Vagina (tissue), 2 donors: ENCODE data around the gene YES1. TPM values are rescaled to one million over a fixed set of nuclear protein-coding genes. Genes with fewer than 3 reads are reported as not detected.

Source experiments
- DNase-seq, 2 donors: peaks; one replicate each; pipeline ENCODE4 v3.0.0-alpha.2; 2017; ENCODE audit errors: extremely low spot score in 2 of 2
- H3K27ac ChIP-seq: fragments of 200-600 bp; sonication (generic); one replicate; pipeline ENCODE4 v1.5.1; 2019
- H3K27me3 ChIP-seq: fragments of 200-600 bp; sonication (generic); one replicate; pipeline ENCODE4 v1.5.1; 2019
- H3K36me3 ChIP-seq, 2 donors: fragments of 200-600 bp; sonication (generic); one replicate each; pipeline ENCODE4 v1.5.1; 2017 to 2019
- H3K4me1 ChIP-seq: fragments of 200-600 bp; sonication (generic); one replicate; pipeline ENCODE4 v1.5.1; 2019
- H3K4me3 ChIP-seq, 2 donors: fragments of 200-600 bp; sonication (generic); 1 replicate in 1 of 2; 2 replicates in 1 of 2; pipeline ENCODE4 v1.5.1; 2016 to 2019
- H3K9me3 ChIP-seq: fragments of 200-600 bp; sonication (generic); one replicate; pipeline ENCODE4 v1.5.1; 2019
- POLR2A ChIP-seq, 2 donors: fragments of 450-650 bp; IDR thresholded peaks; one replicate each; pipeline ENCODE4 v1.6.1; 2017; ENCODE audit warnings: antibody characterized with exemption in 2 of 2, mild to moderate bottlenecking in 2 of 2, moderate library complexity in 2 of 2
- POLR2AphosphoS5 ChIP-seq, 2 donors: sonication (generic); formaldehyde crosslinking; IDR thresholded peaks; one replicate each; pipeline ENCODE4 v1.9.0; 2017; ENCODE audit warnings: antibody characterized with exemption in 2 of 2, mild to moderate bottlenecking in 2 of 2, low read depth in 1 of 2; ENCODE audit not compliant: insufficient read depth in 1 of 2
- intact Hi-C: fragments of 100-400 bp; cut with DNase I; formaldehyde crosslinking; loops from one replicate; pipeline ENCODE4 v1.15.1; 2023
- total RNA-seq: library from RNA; depleted of rRNA; stranded (reverse); fragments of >200 nt; gene quantifications from one replicate; pipeline ENCODE4 v1.2.3, GENCODE V29; 2016
- TF ChIP-seq, protein P1 (sequence below), 3 experiments: fragments of 450-650 bp in 2 of 3; fragments of 200-600 bp in 1 of 3; sonication (generic) in 1 of 3; IDR thresholded peaks; one replicate each; pipeline ENCODE4 v1.5.1; 2017 to 2019; ENCODE audit warnings: antibody characterized with exemption in 3 of 3, mild to moderate bottlenecking in 2 of 3, moderate library complexity in 2 of 3

YES1 gene
- total RNA-seq, 1 donor from 2014 or later = 92.1 TPM

DNA sequence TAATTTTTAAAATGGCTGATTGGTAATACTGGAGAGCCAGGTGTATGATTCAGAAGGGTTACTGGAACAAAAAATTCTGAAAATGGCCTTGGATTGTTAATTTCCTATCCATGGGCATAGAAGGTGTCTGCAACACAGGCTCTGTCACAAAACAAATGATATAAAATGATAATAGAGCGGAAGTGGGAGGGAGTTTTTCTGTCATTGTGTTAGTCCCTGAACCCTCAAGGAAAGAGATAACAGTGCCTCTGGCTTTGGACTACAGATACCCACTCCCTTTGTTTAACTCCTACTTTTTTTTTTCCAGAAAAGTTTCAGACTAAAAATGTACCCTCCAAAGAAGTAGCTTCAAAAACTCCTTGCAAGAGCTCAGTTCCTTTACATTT is 28.0 kb upstream of the YES1 start:
- intact Hi-C loops = no loop called here
- DNase-seq = no peak
- no peak overlapping the region for H3K27ac ChIP-seq
- H3K4me3 ChIP-seq = no peak overlapping the region
- H3K9me3 ChIP-seq = no peaks in the 10 kb centered on the region
- no peaks in the 10 kb centered on the region for H3K4me1 ChIP-seq
- TF ChIP-seq POLR2A (IDR thresholded peaks at IDR 0.05) = no peak
- TF ChIP-seq, protein P1, sequence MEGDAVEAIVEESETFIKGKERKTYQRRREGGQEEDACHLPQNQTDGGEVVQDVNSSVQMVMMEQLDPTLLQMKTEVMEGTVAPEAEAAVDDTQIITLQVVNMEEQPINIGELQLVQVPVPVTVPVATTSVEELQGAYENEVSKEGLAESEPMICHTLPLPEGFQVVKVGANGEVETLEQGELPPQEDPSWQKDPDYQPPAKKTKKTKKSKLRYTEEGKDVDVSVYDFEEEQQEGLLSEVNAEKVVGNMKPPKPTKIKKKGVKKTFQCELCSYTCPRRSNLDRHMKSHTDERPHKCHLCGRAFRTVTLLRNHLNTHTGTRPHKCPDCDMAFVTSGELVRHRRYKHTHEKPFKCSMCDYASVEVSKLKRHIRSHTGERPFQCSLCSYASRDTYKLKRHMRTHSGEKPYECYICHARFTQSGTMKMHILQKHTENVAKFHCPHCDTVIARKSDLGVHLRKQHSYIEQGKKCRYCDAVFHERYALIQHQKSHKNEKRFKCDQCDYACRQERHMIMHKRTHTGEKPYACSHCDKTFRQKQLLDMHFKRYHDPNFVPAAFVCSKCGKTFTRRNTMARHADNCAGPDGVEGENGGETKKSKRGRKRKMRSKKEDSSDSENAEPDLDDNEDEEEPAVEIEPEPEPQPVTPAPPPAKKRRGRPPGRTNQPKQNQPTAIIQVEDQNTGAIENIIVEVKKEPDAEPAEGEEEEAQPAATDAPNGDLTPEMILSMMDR (IDR thresholded peaks at IDR 0.05) = no peak
- TF ChIP-seq POLR2AphosphoS5 (IDR thresholded peaks at IDR 0.05; ENCODE audit: insufficient read depth in 1 of 2, low read depth in 1 of 2) = no peak
- no peaks in the 10 kb centered on the region for H3K27me3 ChIP-seq
- H3K36me3 ChIP-seq = no peaks in the 10 kb centered on the region

DNA sequence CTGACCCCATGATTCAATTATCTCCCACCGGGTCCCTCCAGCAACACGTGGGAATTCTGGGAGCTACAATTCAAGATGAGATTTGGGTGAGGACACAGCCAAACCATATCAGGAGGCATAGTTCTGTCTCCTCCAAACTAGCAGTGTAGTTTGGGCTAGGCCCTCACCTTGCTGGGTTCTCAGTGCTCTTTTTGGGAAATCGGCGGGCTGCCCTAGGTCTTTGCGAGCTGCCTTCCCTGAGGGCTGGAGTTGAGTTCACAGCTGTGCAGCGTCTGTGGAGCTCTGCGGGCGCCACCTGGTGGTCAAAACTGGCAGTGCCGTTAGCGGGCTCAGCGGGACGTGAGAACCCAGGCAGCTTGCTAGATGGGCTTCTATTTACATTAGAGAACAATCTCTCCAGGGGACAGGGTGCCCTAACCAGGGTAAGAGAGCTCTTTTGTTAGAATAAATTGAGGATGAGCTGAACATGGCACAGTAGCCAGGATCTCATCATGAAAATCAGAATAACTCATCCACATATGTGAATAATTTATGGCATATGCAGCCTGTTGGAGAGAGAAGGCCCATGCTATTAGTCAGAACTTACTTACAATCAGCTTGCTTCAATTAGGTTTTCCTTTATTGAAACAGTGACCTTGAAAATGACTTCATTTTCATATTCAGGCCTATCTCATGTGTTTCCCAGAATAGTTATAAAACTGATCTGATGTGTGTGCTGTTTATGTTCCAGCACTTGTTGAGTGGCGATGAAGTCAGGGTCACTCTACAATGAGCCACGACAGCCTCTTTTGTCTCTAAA is 27.4 kb upstream of the YES1 start:
- Histone ChIP-seq H3K27me3 (no peaks in the 10 kb centered on the region), H3K9me3 (no peaks in the 10 kb centered on the region), H3K4me1 (no peaks in the 10 kb centered on the region), H3K36me3 (no peaks in the 10 kb centered on the region), H3K4me3 (no peak overlapping the region), H3K27ac (no peak overlapping the region)
- TF ChIP-seq, protein P1 (IDR thresholded peaks at IDR 0.05) = peak; percentile 86 to 97 (median 94)
- no peak for TF ChIP-seq POLR2A (IDR thresholded peaks at IDR 0.05)
- DNase-seq = no peak
- intact Hi-C loops = loop anchor here (10.0 kb wide), 1 partner anchor 215 kb away; no protein-coding TSS in a partner anchor

DNA sequence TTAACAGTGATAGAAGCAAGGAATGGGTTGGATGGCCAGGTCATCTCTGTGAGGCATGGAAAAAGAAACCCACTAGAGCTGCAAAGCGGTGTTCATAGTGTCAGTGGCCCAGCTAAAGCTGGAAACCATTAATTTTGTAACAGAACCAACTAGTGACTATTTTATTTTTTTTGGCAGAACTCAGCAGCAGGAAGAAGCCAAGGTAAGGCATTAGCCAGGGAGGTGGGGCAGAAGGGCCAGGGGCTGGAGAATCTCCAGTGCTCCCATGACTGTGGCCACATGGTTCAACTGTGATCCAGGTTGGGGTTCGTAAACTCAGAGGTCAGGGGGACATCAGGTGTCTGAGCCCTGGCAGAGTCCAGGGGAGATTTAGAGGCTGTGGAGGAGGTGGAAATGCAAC is 25.9 kb upstream of the YES1 start:
- no peaks in the 10 kb centered on the region for H3K36me3 ChIP-seq
- no peaks in the 10 kb centered on the region for H3K9me3 ChIP-seq
- intact Hi-C loops = loop anchor here (10.0 kb wide), 1 partner anchor 213 kb away; no protein-coding TSS in a partner anchor
- H3K4me3 ChIP-seq = no peak overlapping the region
- DNase-seq = no peak
- TF ChIP-seq POLR2AphosphoS5 (IDR thresholded peaks at IDR 0.05; ENCODE audit: insufficient read depth in 1 of 2, low read depth in 1 of 2) (no peak), POLR2A (IDR thresholded peaks at IDR 0.05) (no peak)
- TF ChIP-seq, protein P1 (IDR thresholded peaks at IDR 0.05) = no peak
- no peaks in the 10 kb centered on the region for H3K4me1 ChIP-seq
- H3K27me3 ChIP-seq = no peaks in the 10 kb centered on the region
- H3K27ac ChIP-seq = no peak overlapping the region

DNA sequence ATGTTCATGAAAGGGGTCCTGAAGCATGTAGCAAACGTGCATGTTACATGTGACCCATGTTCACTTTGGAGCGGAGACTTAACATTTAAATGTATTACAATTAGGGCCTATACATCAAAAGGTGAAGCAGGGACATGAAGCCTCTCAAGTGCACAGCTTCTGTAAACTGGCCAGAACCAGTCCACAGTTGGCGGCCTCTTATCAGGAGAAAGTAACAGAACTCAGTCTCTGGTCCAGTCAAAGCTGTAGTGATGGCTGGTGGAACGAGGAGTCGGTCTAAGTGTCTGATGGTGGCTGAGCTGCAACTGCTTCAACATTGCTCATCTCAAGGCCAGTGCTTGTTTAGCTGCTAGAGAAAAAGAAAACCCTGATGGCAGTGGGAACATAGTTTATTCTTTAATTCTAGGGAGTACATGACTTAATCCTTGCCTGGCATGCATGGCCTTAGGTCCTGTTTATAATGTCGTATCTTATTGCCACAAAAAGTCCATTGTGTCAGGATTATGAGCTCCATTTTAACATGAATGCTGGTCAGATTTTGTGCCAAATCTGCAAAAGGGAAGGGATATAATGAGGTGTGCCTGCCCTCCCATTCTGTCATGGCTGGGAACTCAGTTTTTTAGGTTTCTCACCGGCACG is 22.2 kb upstream of the YES1 start:
- H3K4me1 ChIP-seq = peaks cover 5% of the 10 kb centered on the region
- H3K4me3 ChIP-seq = no peak overlapping the region
- no peak for TF ChIP-seq POLR2AphosphoS5 (IDR thresholded peaks at IDR 0.05; ENCODE audit: insufficient read depth in 1 of 2, low read depth in 1 of 2)
- TF ChIP-seq POLR2A (IDR thresholded peaks at IDR 0.05) = no peak
- TF ChIP-seq, protein P1 (IDR thresholded peaks at IDR 0.05) = no peak
- no peaks in the 10 kb centered on the region for H3K9me3 ChIP-seq
- intact Hi-C loops = loop anchor here (10.0 kb wide), 1 partner anchor 209 kb away; no protein-coding TSS in a partner anchor
- H3K27me3 ChIP-seq = no peaks in the 10 kb centered on the region
- H3K27ac ChIP-seq = no peak overlapping the region
- DNase-seq = no peak
- H3K36me3 ChIP-seq = no peaks in the 10 kb centered on the region

DNA sequence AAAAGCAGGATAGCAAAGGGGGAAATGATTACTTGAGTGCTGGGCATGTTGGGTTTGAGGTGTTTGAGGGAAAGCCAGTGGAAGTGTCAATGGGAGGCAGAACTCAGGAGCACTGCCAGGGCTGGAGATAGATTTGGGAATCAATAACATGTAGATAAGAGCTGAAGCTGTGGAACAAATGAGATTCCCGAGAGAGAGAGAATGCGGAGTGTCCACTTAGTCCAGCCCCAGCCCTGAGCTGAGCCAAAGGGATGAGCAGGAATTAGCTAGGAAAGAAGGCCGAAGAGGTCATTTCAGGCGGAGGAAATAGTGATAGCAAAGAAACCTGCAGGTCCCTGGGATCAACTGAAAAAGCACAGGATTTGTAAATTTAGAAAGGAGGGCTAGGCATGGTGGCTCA is 21.2 kb upstream of the YES1 start:
- no peaks in the 10 kb centered on the region for H3K27me3 ChIP-seq

More for the DNA sequence above, 21.2 kb upstream of the YES1 start:
- no peak overlapping the region for H3K27ac ChIP-seq
- no peaks in the 10 kb centered on the region for H3K36me3 ChIP-seq
- intact Hi-C loops = loop anchor here (10.0 kb wide), 1 partner anchor 208 kb away; no protein-coding TSS in a partner anchor
- no peak for DNase-seq
- TF ChIP-seq POLR2A (IDR thresholded peaks at IDR 0.05) = no peak
- no peak for TF ChIP-seq POLR2AphosphoS5 (IDR thresholded peaks at IDR 0.05; ENCODE audit: insufficient read depth in 1 of 2, low read depth in 1 of 2)
- TF ChIP-seq, protein P1 (IDR thresholded peaks at IDR 0.05) = no peak
- H3K9me3 ChIP-seq = no peaks in the 10 kb centered on the region
- H3K4me3 ChIP-seq = no peak overlapping the region
- H3K4me1 ChIP-seq = peaks cover 5% of the 10 kb centered on the region
